DOHH2 (cell line): ENCODE results near the gene VASH1.

ENCODE experiments used
- EZH2phosphoT487 ChIP-seq: fragments of 200-600 bp; sonication (generic); IDR thresholded peaks from 2 replicates; pipeline ENCODE4 v1.6.1; 2017; ENCODE audit warnings: borderline replicate concordance, mild to moderate bottlenecking, antibody characterized with exemption, low read length, moderate library complexity, mixed read lengths
- TF ChIP-seq, protein P1 (sequence below): fragments of 200-600 bp; sonication (generic); IDR thresholded peaks from one replicate; pipeline ENCODE4 v1.5.1; 2014; ENCODE audit warnings: antibody characterized with exemption, mild to moderate bottlenecking, low read depth, low read length; ENCODE audit not compliant: poor library complexity, severe bottlenecking

DNA sequence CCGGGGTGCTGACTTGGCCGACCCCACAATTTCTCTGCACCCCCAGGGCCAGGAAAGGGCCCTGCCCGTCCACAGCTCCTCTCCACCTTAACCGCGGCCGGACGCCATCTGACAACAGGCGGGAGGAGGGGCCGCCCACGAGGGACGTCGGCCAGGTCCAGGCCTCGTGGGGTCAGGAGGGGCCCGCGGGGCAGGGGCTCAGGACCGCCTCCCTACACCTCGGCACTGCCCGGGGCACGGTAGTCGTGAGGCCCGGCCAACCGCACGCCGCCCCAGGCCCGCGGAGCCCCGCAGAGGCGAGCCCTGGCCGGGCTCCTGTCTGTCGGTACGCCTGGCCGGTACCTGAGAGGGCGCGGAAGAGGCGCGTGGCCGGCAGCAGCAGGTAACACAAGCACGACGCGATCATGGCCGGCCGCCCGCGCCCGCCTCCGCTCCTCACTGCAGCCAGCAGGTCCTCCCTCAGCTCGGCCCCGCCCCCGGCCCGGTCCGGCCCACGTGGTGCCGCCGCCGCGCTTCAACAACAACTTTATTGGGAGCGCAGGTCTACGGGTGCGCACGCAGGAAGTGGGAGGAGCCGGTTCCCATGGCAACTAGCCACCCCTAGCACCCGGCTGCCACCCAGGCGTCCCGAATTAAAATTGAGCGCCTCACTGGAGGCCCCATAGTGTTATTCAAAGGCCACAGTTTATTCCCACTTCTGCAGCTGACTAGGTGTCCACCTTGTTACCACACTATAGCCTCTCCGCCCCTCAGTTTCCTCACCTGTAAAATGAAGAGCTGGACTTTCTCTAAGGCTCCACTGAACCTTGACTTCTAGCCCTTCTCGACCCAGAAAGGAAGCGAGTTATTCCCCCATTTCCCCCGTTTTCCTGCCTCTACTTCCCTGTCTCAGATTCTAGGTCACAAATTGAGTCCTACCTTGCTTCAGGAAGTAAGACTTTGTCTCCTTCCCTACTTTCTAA, 51.4 kb downstream of the VASH1 start, which contains the start of gene ANGEL1:
- TF ChIP-seq, protein P1, sequence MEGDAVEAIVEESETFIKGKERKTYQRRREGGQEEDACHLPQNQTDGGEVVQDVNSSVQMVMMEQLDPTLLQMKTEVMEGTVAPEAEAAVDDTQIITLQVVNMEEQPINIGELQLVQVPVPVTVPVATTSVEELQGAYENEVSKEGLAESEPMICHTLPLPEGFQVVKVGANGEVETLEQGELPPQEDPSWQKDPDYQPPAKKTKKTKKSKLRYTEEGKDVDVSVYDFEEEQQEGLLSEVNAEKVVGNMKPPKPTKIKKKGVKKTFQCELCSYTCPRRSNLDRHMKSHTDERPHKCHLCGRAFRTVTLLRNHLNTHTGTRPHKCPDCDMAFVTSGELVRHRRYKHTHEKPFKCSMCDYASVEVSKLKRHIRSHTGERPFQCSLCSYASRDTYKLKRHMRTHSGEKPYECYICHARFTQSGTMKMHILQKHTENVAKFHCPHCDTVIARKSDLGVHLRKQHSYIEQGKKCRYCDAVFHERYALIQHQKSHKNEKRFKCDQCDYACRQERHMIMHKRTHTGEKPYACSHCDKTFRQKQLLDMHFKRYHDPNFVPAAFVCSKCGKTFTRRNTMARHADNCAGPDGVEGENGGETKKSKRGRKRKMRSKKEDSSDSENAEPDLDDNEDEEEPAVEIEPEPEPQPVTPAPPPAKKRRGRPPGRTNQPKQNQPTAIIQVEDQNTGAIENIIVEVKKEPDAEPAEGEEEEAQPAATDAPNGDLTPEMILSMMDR, result no peak
- no peak for TF ChIP-seq EZH2phosphoT487
